Measurements from ENCODE around the gene VWA8.
A peak's percentile ranks its signal among the peaks of the same experiment; 100 is the strongest.

Gene VWA8

GRCh38 chr13:41603917-41604316 lies 357.0 kb downstream of the VWA8 start:
- Mint-ChIP-seq H3K27ac (no peak overlapping the region), H3K9me3 (no peaks in the 10 kb centered on the region), H3K4me1 (peaks cover 4% of the 10 kb centered on the region), H3K36me3 (peaks cover 16% of the 10 kb centered on the region), H3K4me3 (no peak overlapping the region)
- ATAC-seq (peak; percentile 70), DNase-seq (ENCODE audit: low spot score in 2 of 2) (no peak)

- no peaks in the 10 kb centered on the region for H3K9me3 Mint-ChIP-seq
- peaks cover 11% of the 10 kb centered on the region for H3K4me1 Mint-ChIP-seq
- no peak overlapping the region for H3K27ac Mint-ChIP-seq
- DNase-seq (ENCODE audit: low spot score in 2 of 2), result no peak
- H3K4me3 Mint-ChIP-seq, result no peak overlapping the region
- ATAC-seq, result no peak
- peaks cover 14% of the 10 kb centered on the region for H3K36me3 Mint-ChIP-seq
These were observed 359.0 kb downstream of the VWA8 start for GRCh38 chr13:41601718-41602445.

- ATAC-seq (no peak), DNase-seq (ENCODE audit: low spot score in 2 of 2) (no peak)
- H3K9me3 Mint-ChIP-seq, result no peaks in the 10 kb centered on the region
- peak overlapping the region; percentile 6 for H3K27ac Mint-ChIP-seq
- H3K4me1 Mint-ChIP-seq, result peaks cover 22% of the 10 kb centered on the region
- no peak overlapping the region for H3K4me3 Mint-ChIP-seq
- H3K36me3 Mint-ChIP-seq, result peaks cover 14% of the 10 kb centered on the region
These were observed 361.3 kb downstream of the VWA8 start for GRCh38 chr13:41599619-41600018.

GRCh38 chr13:41597348-41598041 lies 363.4 kb downstream of the VWA8 start:
- DNase-seq (ENCODE audit: low spot score in 2 of 2) (no peak), ATAC-seq (no peak)
- H3K27ac Mint-ChIP-seq, result no peak overlapping the region
- peaks cover 12% of the 10 kb centered on the region for H3K36me3 Mint-ChIP-seq
- H3K4me3 Mint-ChIP-seq, result no peak overlapping the region
- H3K4me1 Mint-ChIP-seq, result peaks cover 18% of the 10 kb centered on the region
- no peaks in the 10 kb centered on the region for H3K9me3 Mint-ChIP-seq

GRCh38 chr13:41596190-41596589 lies 364.7 kb downstream of the VWA8 start:
- DNase-seq (ENCODE audit: low spot score in 2 of 2) (no peak), ATAC-seq (no peak)
- Mint-ChIP-seq H3K4me1 (peaks cover 18% of the 10 kb centered on the region), H3K27ac (peak overlapping the region; percentile 38), H3K9me3 (no peaks in the 10 kb centered on the region), H3K4me3 (no peak overlapping the region), H3K36me3 (peaks cover 12% of the 10 kb centered on the region)

GRCh38 chr13:41595298-41595697 lies 365.6 kb downstream of the VWA8 start:
- H3K4me3 Mint-ChIP-seq, result no peak overlapping the region
- H3K27ac Mint-ChIP-seq, result no peak overlapping the region
- DNase-seq (ENCODE audit: low spot score in 2 of 2), result no peak

GRCh38 chr13:41590643-41591042 lies 370.3 kb downstream of the VWA8 start:
- ATAC-seq, result no peak
- H3K27ac Mint-ChIP-seq, result peak overlapping the region; percentile 81
- no peaks in the 10 kb centered on the region for H3K9me3 Mint-ChIP-seq

More at GRCh38 chr13:41595298-41595697, 365.6 kb downstream of the VWA8 start:
- H3K4me1 Mint-ChIP-seq, result peaks cover 22% of the 10 kb centered on the region
- H3K9me3 Mint-ChIP-seq, result no peaks in the 10 kb centered on the region
- no peak for ATAC-seq
- H3K36me3 Mint-ChIP-seq, result peaks cover 10% of the 10 kb centered on the region

GRCh38 chr13:41590122-41590521 lies 370.8 kb downstream of the VWA8 start:
- Mint-ChIP-seq H3K4me1 (peaks cover 14% of the 10 kb centered on the region), H3K27ac (peak overlapping the region; percentile 81), H3K4me3 (no peak overlapping the region), H3K9me3 (no peaks in the 10 kb centered on the region), H3K36me3 (peaks cover 7% of the 10 kb centered on the region)
- ATAC-seq (no peak), DNase-seq (ENCODE audit: low spot score in 2 of 2) (no peak)

More at GRCh38 chr13:41590643-41591042, 370.3 kb downstream of the VWA8 start:
- DNase-seq (ENCODE audit: low spot score in 2 of 2), result no peak
- Mint-ChIP-seq H3K36me3 (peaks cover 7% of the 10 kb centered on the region), H3K4me3 (no peak overlapping the region), H3K4me1 (peaks cover 14% of the 10 kb centered on the region)

GRCh38 chr13:41589434-41589833 lies 371.5 kb downstream of the VWA8 start:
- Mint-ChIP-seq H3K4me3 (no peak overlapping the region), H3K4me1 (peaks cover 14% of the 10 kb centered on the region), H3K27ac (peak overlapping the region; percentile 81), H3K9me3 (no peaks in the 10 kb centered on the region), H3K36me3 (peaks cover 7% of the 10 kb centered on the region)
- ATAC-seq (no peak), DNase-seq (ENCODE audit: low spot score in 2 of 2) (no peak)

GRCh38 chr13:41588899-41589298 lies 372.0 kb downstream of the VWA8 start:
- no peak overlapping the region for H3K4me3 Mint-ChIP-seq
- no peaks in the 10 kb centered on the region for H3K9me3 Mint-ChIP-seq
- peak overlapping the region; percentile 81 for H3K27ac Mint-ChIP-seq
- ATAC-seq (peak; percentile 96), DNase-seq (ENCODE audit: low spot score in 2 of 2) (peak in 1 of 2 donors; percentile 13)
- peaks cover 13% of the 10 kb centered on the region for H3K36me3 Mint-ChIP-seq
- peaks cover 14% of the 10 kb centered on the region for H3K4me1 Mint-ChIP-seq

- no peak overlapping the region for H3K4me3 Mint-ChIP-seq
- no peaks in the 10 kb centered on the region for H3K9me3 Mint-ChIP-seq
- H3K27ac Mint-ChIP-seq, result peak overlapping the region; percentile 81
- peaks cover 14% of the 10 kb centered on the region for H3K4me1 Mint-ChIP-seq
- no peak for DNase-seq (ENCODE audit: low spot score in 2 of 2)
- no peak for ATAC-seq
- peaks cover 17% of the 10 kb centered on the region for H3K36me3 Mint-ChIP-seq
These were observed 372.5 kb downstream of the VWA8 start for GRCh38 chr13:41588448-41588847.

- Mint-ChIP-seq H3K4me1 (peaks cover 14% of the 10 kb centered on the region), H3K27ac (no peak overlapping the region), H3K9me3 (no peaks in the 10 kb centered on the region), H3K4me3 (no peak overlapping the region), H3K36me3 (peaks cover 25% of the 10 kb centered on the region)
- ATAC-seq (no peak), DNase-seq (ENCODE audit: low spot score in 2 of 2) (no peak)
These were observed 373.4 kb downstream of the VWA8 start for GRCh38 chr13:41587490-41587889.

GRCh38 chr13:41586216-41586615 lies 374.7 kb downstream of the VWA8 start:
- peaks cover 25% of the 10 kb centered on the region for H3K36me3 Mint-ChIP-seq
- H3K4me1 Mint-ChIP-seq, result peaks cover 14% of the 10 kb centered on the region
- H3K9me3 Mint-ChIP-seq, result no peaks in the 10 kb centered on the region
- DNase-seq (ENCODE audit: low spot score in 2 of 2) (no peak), ATAC-seq (no peak)
- H3K27ac Mint-ChIP-seq, result no peak overlapping the region
- H3K4me3 Mint-ChIP-seq, result no peak overlapping the region

- no peaks in the 10 kb centered on the region for H3K4me1 Mint-ChIP-seq
- no peaks in the 10 kb centered on the region for H3K9me3 Mint-ChIP-seq
- H3K27ac Mint-ChIP-seq, result peak overlapping the region; percentile 34
- no peak for DNase-seq (ENCODE audit: low spot score in 2 of 2)
- no peak overlapping the region for H3K4me3 Mint-ChIP-seq
- peaks cover 18% of the 10 kb centered on the region for H3K36me3 Mint-ChIP-seq
- ATAC-seq, result no peak
These were observed 378.9 kb downstream of the VWA8 start for GRCh38 chr13:41582027-41582463.

- no peak for DNase-seq (ENCODE audit: low spot score in 2 of 2)
- no peaks in the 10 kb centered on the region for H3K9me3 Mint-ChIP-seq
- no peak overlapping the region for H3K27ac Mint-ChIP-seq
- ATAC-seq, result no peak
- H3K4me1 Mint-ChIP-seq, result no peaks in the 10 kb centered on the region
- H3K4me3 Mint-ChIP-seq, result no peak overlapping the region
- H3K36me3 Mint-ChIP-seq, result peaks cover 19% of the 10 kb centered on the region
These were observed 380.6 kb downstream of the VWA8 start for GRCh38 chr13:41580345-41580744.

GRCh38 chr13:41579881-41580280 lies 381.0 kb downstream of the VWA8 start:
- DNase-seq (ENCODE audit: low spot score in 2 of 2), result no peak
- ATAC-seq, result no peak
- H3K4me1 Mint-ChIP-seq, result no peaks in the 10 kb centered on the region
- H3K27ac Mint-ChIP-seq, result no peak overlapping the region
- H3K36me3 Mint-ChIP-seq, result peaks cover 24% of the 10 kb centered on the region
- H3K4me3 Mint-ChIP-seq, result no peak overlapping the region
- H3K9me3 Mint-ChIP-seq, result no peaks in the 10 kb centered on the region
